NCI-H2227 treated with DMSO at 0.1 percent for 48 hours (cell line): ENCODE results near the gene HNRNPA1.
"Not testable (repeated sequence)": the region's sequence is repeated elsewhere in the genome, so short reads cannot be mapped to it uniquely, and the experiment has no call there.

Source experiments
- DNase-seq: peaks from one replicate; lab custom pipeline; 2025; lab: John Stamatoyannopoulos, UW

HNRNPA1 gene

GRCh38 chr12:54280468-54281260, at the start of gene HNRNPA1:
HNRNPA1 (plus strand) TSS chr12:54280726; CDS start chr12:54280808, 82 bp downstream.
- peak; percentile 99 for DNase-seq

DNA sequence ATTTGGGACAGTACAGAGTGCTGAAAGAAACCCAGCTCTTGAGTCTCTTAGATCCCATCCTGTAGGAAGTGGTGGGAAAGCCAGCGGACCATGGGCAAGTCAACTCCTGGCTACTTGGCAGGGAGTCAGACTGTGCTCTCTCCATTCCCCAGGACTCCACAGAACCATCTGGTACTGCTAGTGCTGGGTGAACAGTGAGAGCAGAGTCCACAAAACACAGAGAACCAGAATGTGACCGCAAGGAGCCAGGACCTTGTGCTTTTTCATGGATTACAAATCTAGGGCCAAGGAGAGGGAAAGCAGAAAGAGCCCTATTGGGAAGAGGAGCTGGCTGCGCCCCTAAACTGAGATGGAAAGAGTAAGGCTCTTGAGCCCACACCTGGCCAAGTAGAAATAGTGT, 49.3 kb upstream of the HNRNPA1 start:
- DNase-seq = not testable (repeated sequence)

GRCh38 chr12:54232790-54233189, 47.7 kb upstream of the HNRNPA1 start:
- no peak for DNase-seq

DNA sequence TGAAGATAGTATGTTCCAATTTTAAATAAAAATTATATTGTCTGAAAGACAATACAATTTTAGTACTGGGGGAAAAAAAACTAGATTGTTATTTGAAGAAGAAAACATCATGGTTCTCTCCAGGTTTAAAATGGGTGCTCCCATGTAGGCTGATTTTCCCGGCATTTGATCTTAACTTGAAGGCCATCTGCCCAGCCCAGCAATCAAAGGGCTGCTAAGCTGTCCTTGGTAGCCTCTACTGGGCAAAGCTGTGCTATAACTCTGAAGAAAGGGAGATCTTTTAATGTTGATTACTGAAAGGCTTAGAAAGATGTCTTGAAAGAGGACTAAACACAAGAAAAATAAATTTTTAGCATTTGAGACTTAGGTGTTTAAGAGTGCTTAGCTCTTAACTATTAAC, 42.0 kb upstream of the HNRNPA1 start:
- DNase-seq = no peak

DNA sequence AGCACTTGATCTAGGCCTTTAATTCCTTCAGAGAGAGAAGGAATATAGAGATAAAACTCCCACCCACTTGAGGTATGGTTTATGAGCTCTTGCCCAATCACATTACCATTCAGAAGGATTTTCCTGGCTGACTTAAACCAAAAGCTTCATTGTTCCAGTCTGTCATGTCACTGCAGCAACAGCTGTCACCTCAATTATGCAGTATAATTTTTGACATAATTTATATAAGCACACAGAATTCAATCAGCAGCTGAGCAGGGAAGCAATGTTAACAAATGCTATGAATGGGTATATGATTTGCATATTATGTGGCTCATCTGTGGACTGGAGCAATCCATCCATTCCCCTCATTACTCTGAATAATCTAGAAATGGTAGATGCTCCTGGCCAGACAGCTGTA, 40.9 kb upstream of the HNRNPA1 start:
- no peak for DNase-seq

DNA sequence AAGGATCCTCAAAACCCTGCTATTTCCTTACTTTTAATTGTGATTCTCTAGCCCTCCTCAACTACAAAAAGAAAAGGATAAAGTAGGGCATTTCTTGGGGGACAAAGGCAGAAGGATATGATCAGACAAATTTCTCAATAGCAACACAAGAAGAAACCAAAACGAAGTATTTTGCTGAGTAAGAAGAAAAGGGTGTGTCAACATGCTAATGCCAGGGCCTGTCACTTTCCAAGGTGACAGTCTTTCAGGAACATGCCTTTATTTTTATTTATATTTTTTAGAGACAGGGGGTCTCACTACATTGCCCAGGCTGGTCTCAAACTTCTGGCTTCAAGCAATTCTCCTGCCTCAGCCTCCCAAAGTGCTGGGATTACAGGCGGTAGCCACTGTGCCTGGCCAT, 40.4 kb upstream of the HNRNPA1 start:
- DNase-seq = no peak

GRCh38 chr12:54240971-54241588, 39.4 kb upstream of the HNRNPA1 start:
- DNase-seq = no peak

DNA sequence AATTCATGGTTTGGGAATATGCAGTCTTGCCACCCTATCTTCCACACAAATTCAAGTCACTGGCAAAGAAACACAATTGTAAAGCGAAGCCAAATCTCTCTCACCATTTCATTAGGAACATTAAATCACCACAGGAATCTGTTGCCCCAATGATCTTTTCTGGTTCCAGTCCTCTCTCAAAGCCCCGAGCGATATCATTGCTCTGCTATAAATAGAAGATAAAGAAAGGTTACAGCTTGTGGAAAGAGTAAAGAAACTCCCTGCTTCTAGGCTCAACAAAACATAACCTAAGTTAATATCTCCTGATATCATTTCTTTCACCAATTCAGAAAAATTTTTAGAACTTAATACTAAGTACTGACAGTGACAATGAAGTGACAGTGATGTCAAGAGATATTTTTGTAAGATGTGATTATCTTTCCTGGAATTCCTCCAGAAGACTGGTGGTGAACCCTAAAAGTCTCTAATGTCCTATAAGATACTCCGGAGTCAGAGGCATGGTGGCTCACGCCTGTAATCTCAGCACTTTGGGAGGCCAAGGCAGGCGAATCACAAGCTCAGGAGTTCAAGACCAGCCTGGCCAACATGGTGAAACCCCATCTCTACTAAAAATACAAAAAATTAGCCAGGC, 34.4 kb upstream of the HNRNPA1 start:
- DNase-seq = no peak

GRCh38 chr12:54249489-54249888, 31.0 kb upstream of the HNRNPA1 start:
- no peak for DNase-seq

- DNase-seq = peak; percentile 8
Measured at GRCh38 chr12:54251667-54252284, 28.8 kb upstream of the HNRNPA1 start.

- no peak for DNase-seq
Measured at GRCh38 chr12:54253240-54253639, 27.3 kb upstream of the HNRNPA1 start.

DNA sequence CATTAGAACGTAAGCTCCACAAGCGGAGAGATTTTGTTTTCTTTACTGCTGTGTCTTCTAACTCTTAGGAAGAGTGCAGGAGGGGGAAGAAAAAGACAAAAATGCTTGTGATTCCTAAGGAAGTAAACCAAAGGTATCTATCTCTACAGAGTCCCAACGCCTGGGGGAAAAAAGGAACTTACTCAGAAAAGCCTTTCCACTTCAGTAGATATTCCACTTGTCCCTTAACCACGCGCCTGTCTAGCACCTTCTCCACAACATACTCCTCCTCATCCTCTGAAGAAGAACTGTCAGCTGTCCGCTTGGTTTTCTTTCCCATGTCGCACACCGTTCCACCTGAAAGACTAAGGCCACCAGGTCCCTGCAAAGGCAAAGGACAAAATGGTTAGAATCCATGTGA, 23.2 kb upstream of the HNRNPA1 start:
- DNase-seq = no peak

DNA sequence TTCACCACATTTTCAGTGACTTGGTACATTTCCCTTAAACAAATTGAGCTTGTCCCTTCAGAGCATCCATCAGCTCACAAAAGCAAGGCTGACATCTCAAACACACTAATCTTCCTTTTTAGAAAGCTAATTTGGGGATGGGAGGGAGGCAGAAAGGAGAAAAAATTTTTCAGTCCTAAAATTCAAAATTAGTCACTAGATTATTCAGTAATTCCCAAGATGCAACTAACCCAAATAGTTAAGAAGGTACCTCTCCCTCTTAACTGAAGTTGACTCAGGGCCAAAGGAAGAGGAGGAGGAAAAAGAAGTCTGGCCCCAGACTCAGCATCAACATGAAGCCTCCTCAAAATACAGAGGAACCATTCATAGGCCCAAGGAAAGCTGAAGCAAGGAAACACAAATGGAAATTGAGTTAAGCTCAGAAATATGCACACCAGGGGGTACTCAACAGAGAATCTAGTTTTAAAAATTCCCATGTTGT, 22.3 kb upstream of the HNRNPA1 start:
- no peak for DNase-seq

GRCh38 chr12:54259194-54260011, 21.1 kb upstream of the HNRNPA1 start:
- peak; percentile 84 for DNase-seq

- no peak for DNase-seq
Measured at GRCh38 chr12:54261815-54262402, 18.6 kb upstream of the HNRNPA1 start.

DNA sequence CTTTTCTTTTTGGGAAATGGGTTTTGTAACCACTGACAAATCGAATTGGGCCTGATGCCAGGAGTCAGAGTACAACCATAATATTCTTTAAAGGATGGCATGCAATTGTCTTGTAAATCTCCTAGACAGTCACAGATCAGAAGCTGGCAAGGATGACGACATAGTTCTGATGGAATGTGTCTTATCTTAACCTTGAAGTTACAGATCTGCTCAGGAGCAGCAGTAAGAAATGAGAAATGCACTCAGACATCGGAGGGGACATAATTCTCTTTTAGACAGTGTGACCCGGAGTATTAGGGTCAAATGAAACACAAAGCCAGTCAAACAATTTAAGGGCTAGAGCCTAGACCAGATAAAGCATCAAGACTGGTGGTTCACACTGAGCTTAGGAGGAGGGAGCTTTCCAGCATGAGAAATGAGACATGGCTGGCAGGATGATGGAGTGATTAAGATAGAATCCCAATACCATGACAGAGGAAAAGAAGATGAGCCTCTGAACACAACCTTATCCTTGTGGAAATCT, 18.1 kb upstream of the HNRNPA1 start:
- peak; percentile 65 for DNase-seq

DNA sequence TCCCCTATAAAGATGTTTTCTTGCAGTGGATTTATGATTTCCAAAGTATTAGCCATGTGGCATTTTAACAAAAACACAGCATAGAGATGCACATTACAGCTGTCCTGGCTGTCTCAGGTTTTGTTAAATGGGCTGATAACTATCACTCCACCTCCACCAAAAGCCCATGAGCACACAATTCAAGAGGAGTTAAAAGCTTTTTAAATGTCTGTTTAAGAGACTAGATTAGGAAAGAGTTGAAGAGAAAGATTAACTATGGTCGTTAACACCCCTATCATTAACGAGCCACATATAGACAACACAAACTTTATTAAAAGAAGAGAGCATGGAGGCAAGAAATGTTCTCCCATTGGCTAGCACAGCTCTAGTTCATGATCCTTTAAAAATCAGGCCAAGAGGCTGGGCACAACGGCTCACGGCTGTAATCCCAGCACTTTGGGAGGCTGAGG, 15.1 kb upstream of the HNRNPA1 start:
- DNase-seq = no peak

DNA sequence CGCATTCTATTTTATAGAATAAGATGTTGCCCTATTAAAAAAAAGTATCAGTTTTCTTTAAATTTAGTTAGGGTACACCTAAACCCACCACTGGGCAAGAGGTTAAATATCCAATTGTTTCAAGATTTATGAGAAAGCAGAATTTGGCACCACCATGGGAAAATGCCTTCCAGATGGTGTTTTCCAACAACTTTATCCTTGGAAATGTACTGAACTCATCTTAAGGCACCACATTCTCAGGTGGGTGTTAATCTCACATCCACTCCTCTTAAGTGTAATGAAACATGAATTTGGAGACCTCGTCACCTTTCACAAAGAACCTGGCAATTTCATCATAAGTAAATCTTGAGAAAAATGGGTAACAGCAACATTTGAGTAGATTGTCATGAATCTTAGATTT, 13.7 kb upstream of the HNRNPA1 start:
- no peak for DNase-seq

- DNase-seq = no peak
Measured at GRCh38 chr12:54270345-54270744, 10.2 kb upstream of the HNRNPA1 start.

GRCh38 chr12:54272214-54272613, 8.3 kb upstream of the HNRNPA1 start:
- DNase-seq = no peak

DNA sequence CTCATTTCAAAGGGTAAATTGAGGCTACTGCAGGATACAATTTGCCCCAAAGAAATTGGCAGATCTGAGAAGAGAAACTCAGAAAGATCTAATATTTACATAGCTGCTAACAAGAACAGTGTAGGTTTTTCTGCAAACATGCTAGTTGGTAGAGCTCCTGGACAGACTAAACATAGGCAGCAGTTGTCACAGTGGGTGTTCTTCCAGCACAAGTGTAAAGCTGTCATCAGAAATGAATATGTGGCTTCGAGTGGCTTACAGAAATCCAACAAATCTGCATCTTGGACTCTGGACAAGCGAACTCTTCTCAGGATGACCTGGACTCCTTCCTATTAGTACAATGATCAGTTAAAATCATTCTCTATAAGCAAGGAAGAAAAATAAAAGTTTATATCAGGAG, 6.5 kb upstream of the HNRNPA1 start:
- peak; percentile 22 for DNase-seq
